ENCODE data around the gene CTSD. TPM values are rescaled to one million over a fixed set of nuclear protein-coding genes. Genes with fewer than 3 reads are reported as not detected.

CTSD gene
- total RNA-seq, 1 donor = 63.9 TPM

GRCh38 chr11:1749395-1750351 lies 14.1 kb downstream of the CTSD start:
- no peak for TF ChIP-seq CTCF (IDR thresholded peaks at IDR 0.05; ENCODE audit: insufficient read depth, low read depth, low read length)
- H3K4me3 ChIP-seq (ENCODE audit: low read depth, low read length) = no peak overlapping the region
- peak; percentile 55 for DNase-seq (ENCODE audit: low read depth)

- no peak overlapping the region for H3K4me3 ChIP-seq (ENCODE audit: low read depth, low read length)
- TF ChIP-seq CTCF (IDR thresholded peaks at IDR 0.05; ENCODE audit: insufficient read depth, low read depth, low read length) = no peak
Observed at GRCh38 chr11:1748636-1749394, 14.9 kb downstream of the CTSD start.

GRCh38 chr11:1747753-1748635 lies 15.7 kb downstream of the CTSD start:
- no peak for TF ChIP-seq CTCF (IDR thresholded peaks at IDR 0.05; ENCODE audit: insufficient read depth, low read depth, low read length)
- DNase-seq (ENCODE audit: low read depth) = no peak
- no peak overlapping the region for H3K4me3 ChIP-seq (ENCODE audit: low read depth, low read length)

More at GRCh38 chr11:1748636-1749394, 14.9 kb downstream of the CTSD start:
- DNase-seq (ENCODE audit: low read depth) = no peak

- TF ChIP-seq CTCF (IDR thresholded peaks at IDR 0.05; ENCODE audit: insufficient read depth, low read depth, low read length) = no peak
- H3K4me3 ChIP-seq (ENCODE audit: low read depth, low read length) = no peak overlapping the region
- no peak for DNase-seq (ENCODE audit: low read depth)
Observed at GRCh38 chr11:1746956-1747752, 16.6 kb downstream of the CTSD start.

- no peak for DNase-seq (ENCODE audit: low read depth)
- no peak for TF ChIP-seq CTCF (IDR thresholded peaks at IDR 0.05; ENCODE audit: insufficient read depth, low read depth, low read length)
- H3K4me3 ChIP-seq (ENCODE audit: low read depth, low read length) = no peak overlapping the region
Observed at GRCh38 chr11:1746511-1746931, 17.2 kb downstream of the CTSD start.

Measured in fibroblast of villous mesenchyme (primary cell).